Measurements from ENCODE around the gene CYP11A1. TPM values are rescaled to one million over a fixed set of nuclear protein-coding genes. Genes with fewer than 3 reads are reported as not detected.

CYP11A1 gene
- total RNA-seq, 1 experiment from 2014 or later = 1.7 TPM

- no peak overlapping the region for H3K4ac ChIP-seq (ENCODE audit: low read depth, low read length)
- Mint-ChIP-seq H3K27ac (no peak overlapping the region), H3K36me3 (ENCODE audit: insufficient read depth in 1 of 3, low read depth in 3 of 3) (peaks cover 6 to 10% (median 9%) of the 10 kb centered on the region in 3 experiments), H3K4me1 (peaks cover 12 to 19% of the 10 kb centered on the region in 2 experiments), H3K9me3 (no peaks in the 10 kb centered on the region), H3K27me3 (ENCODE audit: low read depth) (no peaks in the 10 kb centered on the region; the same call in 1 of the 2 replicates), H3K4me3 (no peak overlapping the region)
- H3K14ac ChIP-seq (ENCODE audit: insufficient read depth, low read length) = no peak overlapping the region
- H3K27me3 ChIP-seq (ENCODE audit: insufficient read depth, low read length) = no peaks in the 10 kb centered on the region
- no peak overlapping the region for H2BK12ac ChIP-seq (ENCODE audit: insufficient read length, low read depth, low read length)
- no peak overlapping the region for H3K18ac ChIP-seq (ENCODE audit: insufficient read length, low read depth, low read length)
- no peak overlapping the region for H3K23ac ChIP-seq (ENCODE audit: insufficient read length, low read depth, low read length)
- no peak overlapping the region for H4K8ac ChIP-seq (replicated peaks; ENCODE audit: insufficient read length, low read depth, low read length)
- no peak overlapping the region for H4K91ac ChIP-seq (ENCODE audit: insufficient read length, low read depth, low read length)
- 0 out of 2 replicates have a peak, but pooled peaks cover 2% of the 10 kb centered on the region for H3K79me2 ChIP-seq (ENCODE audit: insufficient read depth, low read length)
- H2BK20ac ChIP-seq (ENCODE audit: low read depth, low read length, poor library complexity, severe bottlenecking) = no peak overlapping the region
- H2AK5ac ChIP-seq (ENCODE audit: insufficient read length, low read length) = no peak overlapping the region
- no peaks in the 10 kb centered on the region; the same call in 1 of the 2 replicates for H3K4me1 ChIP-seq (ENCODE audit: insufficient read depth, low read length)
- H3K79me1 ChIP-seq (ENCODE audit: insufficient read depth, low read depth, low read length, poor library complexity, severe bottlenecking) = no peaks in the 10 kb centered on the region
- H3K9me3 ChIP-seq (ENCODE audit: control insufficient read depth, low read depth, low read length) = no peaks in the 10 kb centered on the region
- no peak for TF ChIP-seq CTCF (conservative IDR thresholded peaks at IDR 0.05)
- H3K9ac ChIP-seq (ENCODE audit: extremely low read depth, insufficient read length, low read length) = no peak overlapping the region
- no peak overlapping the region for H2AFZ ChIP-seq (ENCODE audit: low read length)
- H3T11ph ChIP-seq (ENCODE audit: low read length) = no peak overlapping the region
- H3K23me2 ChIP-seq (ENCODE audit: insufficient read length, low read depth, low read length, poor library complexity, severe bottlenecking) = no peaks in the 10 kb centered on the region
- WGBS (ENCODE audit: extremely low coverage, insufficient read length, low lambda C conversion rate) = no CpG with 5 or more reads among the region's 13 CpGs
- H2BK15ac ChIP-seq (ENCODE audit: low read depth, low read length) = no peak overlapping the region
- H2BK5ac ChIP-seq (ENCODE audit: insufficient read length, low read length) = no peak overlapping the region
- H2BK120ac ChIP-seq (ENCODE audit: low read depth, low read length, poor library complexity, severe bottlenecking) = no peak overlapping the region
- H4K5ac ChIP-seq (ENCODE audit: insufficient read length, low read depth, low read length) = no peak overlapping the region
- H3K4me2 ChIP-seq (ENCODE audit: insufficient read depth, insufficient read length, low read length) = no peak overlapping the region
- DNase-seq = no peak
- no peak overlapping the region for H3K56ac ChIP-seq (ENCODE audit: insufficient read length, low read depth, low read length)
- no peak overlapping the region for H3K27ac ChIP-seq (ENCODE audit: insufficient read length, low read depth, low read length)
- no peaks in the 10 kb centered on the region for H4K20me1 ChIP-seq (ENCODE audit: control insufficient read depth, insufficient read depth, insufficient read length)
Observed at GRCh38 chr15:74417225-74417624, 49.8 kb upstream of the CYP11A1 start.
